ENCODE results near the gene SLC38A10. TPM values are rescaled to one million over a fixed set of nuclear protein-coding genes. Genes with fewer than 3 reads are reported as not detected.

The SLC38A10 gene
- total and polyA plus RNA-seq, 2 of the 13 experiments (the other 11 are each of a cell fraction or from before 2014, with no cell fraction given) = 23.4 to 55.8 TPM

- TF ChIP-seq, protein P1, sequence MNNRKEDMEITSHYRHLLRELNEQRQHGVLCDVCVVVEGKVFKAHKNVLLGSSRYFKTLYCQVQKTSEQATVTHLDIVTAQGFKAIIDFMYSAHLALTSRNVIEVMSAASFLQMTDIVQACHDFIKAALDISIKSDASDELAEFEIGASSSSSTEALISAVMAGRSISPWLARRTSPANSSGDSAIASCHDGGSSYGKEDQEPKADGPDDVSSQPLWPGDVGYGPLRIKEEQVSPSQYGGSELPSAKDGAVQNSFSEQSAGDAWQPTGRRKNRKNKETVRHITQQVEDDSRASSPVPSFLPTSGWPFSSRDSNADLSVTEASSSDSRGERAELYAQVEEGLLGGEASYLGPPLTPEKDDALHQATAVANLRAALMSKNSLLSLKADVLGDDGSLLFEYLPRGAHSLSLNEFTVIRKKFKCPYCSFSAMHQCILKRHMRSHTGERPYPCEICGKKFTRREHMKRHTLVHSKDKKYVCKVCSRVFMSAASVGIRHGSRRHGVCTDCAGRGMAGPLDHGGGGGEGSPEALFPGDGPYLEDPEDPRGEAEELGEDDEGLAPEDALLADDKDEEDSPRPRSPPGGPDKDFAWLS (CRISPR knock-in tag; IDR thresholded peaks at IDR 0.05; ENCODE audit: borderline replicate concordance) = no peak
- TF ChIP-seq YY1 (IDR thresholded peaks at IDR 0.05; ENCODE audit: insufficient read depth, insufficient replicate concordance, low read depth, low read length) (peak; percentile 10), TRAFD1 (CRISPR knock-in tag; IDR thresholded peaks at IDR 0.05; ENCODE audit: borderline replicate concordance) (no peak), SALL1 (CRISPR knock-in tag; IDR thresholded peaks at IDR 0.05) (peak; percentile 32; the same call in 1 of the 2 replicates), ZBTB10 (CRISPR knock-in tag; IDR thresholded peaks at IDR 0.05; ENCODE audit: borderline replicate concordance) (no peak), ZMAT3 (CRISPR knock-in tag; conservative IDR thresholded peaks at IDR 0.05) (no peak), GLI4 (CRISPR knock-in tag; IDR thresholded peaks at IDR 0.05; ENCODE audit: borderline replicate concordance) (no peak; the same call in 1 of the 2 replicates), ZFP62 (CRISPR knock-in tag; IDR thresholded peaks at IDR 0.05) (no peak), ZNF879 (CRISPR knock-in tag; IDR thresholded peaks at IDR 0.05) (0 out of 2 replicates have a peak, but pooled peaks have one; percentile 54), HNRNPUL1 (IDR thresholded peaks at IDR 0.05; ENCODE audit: low read depth, low read length) (no peak), HCFC1 (IDR thresholded peaks at IDR 0.05; ENCODE audit: low read depth, low read length) (no peak), DR1 (CRISPR knock-in tag; IDR thresholded peaks at IDR 0.05) (no peak), RFX3 (CRISPR knock-in tag; IDR thresholded peaks at IDR 0.05) (no peak), HOXA5 (CRISPR knock-in tag; IDR thresholded peaks at IDR 0.05) (no peak; the same call in 1 of the 2 replicates), GLMP (CRISPR knock-in tag; IDR thresholded peaks at IDR 0.05; ENCODE audit: borderline replicate concordance) (no peak), TFDP2 (CRISPR knock-in tag; IDR thresholded peaks at IDR 0.05) (no peak), ZNF546 (CRISPR knock-in tag; conservative IDR thresholded peaks at IDR 0.05) (no peak), ZNF205 (CRISPR knock-in tag; IDR thresholded peaks at IDR 0.05) (0 out of 2 replicates have a peak, but pooled peaks have one; percentile 33), FOSL1 (CRISPR knock-in tag; IDR thresholded peaks at IDR 0.05; ENCODE audit: borderline replicate concordance) (no peak), NCOA2 (CRISPR knock-in tag; IDR thresholded peaks at IDR 0.05) (no peak), ERF (CRISPR knock-in tag; IDR thresholded peaks at IDR 0.05) (0 out of 2 replicates have a peak, but pooled peaks have one; percentile 54), BCL6 (CRISPR knock-in tag; IDR thresholded peaks at IDR 0.05) (no peak)
Measured at GRCh38 chr17:81245024-81245664, 50.0 kb downstream of the SLC38A10 start (continued).

Data from HepG2 (cell line).